Activated naive CD4-positive, alpha-beta T cell treated with anti-CD3 and anti-CD28 coated beads, Interleukin-2, amount 50 U/mL, for 24 hours (primary cell): ENCODE data around the gene RAB31.

Source experiments
- H3K27ac Mint-ChIP-seq: one replicate; pipeline ENCODE4 v1.8.0; 2021; ENCODE audit warnings: mild to moderate bottlenecking, mixed read lengths
- H3K27me3 Mint-ChIP-seq: one replicate; pipeline ENCODE4 v1.8.0; 2021; ENCODE audit warnings: mixed read lengths
- H3K36me3 Mint-ChIP-seq: one replicate; pipeline ENCODE4 v1.8.0; 2021; ENCODE audit warnings: mixed read lengths
- H3K4me1 Mint-ChIP-seq: one replicate; pipeline ENCODE4 v1.8.0; 2021; ENCODE audit warnings: mixed read lengths
- H3K4me3 Mint-ChIP-seq: one replicate; pipeline ENCODE4 v1.8.0; 2021; ENCODE audit warnings: mild to moderate bottlenecking, mixed read lengths
- H3K9me3 Mint-ChIP-seq: one replicate; pipeline ENCODE4 v1.8.0; 2021; ENCODE audit warnings: mixed read lengths

The RAB31 gene

GRCh38 chr18:9715978-9716774 is 8.1 kb downstream of the RAB31 start:
- Mint-ChIP-seq H3K27me3 (peaks cover 36% of the 10 kb centered on the region), H3K9me3 (no peaks in the 10 kb centered on the region), H3K4me3 (no peak overlapping the region), H3K27ac (peak overlapping the region; percentile 25), H3K4me1 (no peaks in the 10 kb centered on the region), H3K36me3 (no peaks in the 10 kb centered on the region)

GRCh38 chr18:9716780-9717563 is 8.9 kb downstream of the RAB31 start:
- Mint-ChIP-seq H3K27ac (no peak overlapping the region), H3K36me3 (no peaks in the 10 kb centered on the region), H3K4me1 (no peaks in the 10 kb centered on the region), H3K4me3 (no peak overlapping the region), H3K27me3 (peaks cover 35% of the 10 kb centered on the region), H3K9me3 (no peaks in the 10 kb centered on the region)

DNA sequence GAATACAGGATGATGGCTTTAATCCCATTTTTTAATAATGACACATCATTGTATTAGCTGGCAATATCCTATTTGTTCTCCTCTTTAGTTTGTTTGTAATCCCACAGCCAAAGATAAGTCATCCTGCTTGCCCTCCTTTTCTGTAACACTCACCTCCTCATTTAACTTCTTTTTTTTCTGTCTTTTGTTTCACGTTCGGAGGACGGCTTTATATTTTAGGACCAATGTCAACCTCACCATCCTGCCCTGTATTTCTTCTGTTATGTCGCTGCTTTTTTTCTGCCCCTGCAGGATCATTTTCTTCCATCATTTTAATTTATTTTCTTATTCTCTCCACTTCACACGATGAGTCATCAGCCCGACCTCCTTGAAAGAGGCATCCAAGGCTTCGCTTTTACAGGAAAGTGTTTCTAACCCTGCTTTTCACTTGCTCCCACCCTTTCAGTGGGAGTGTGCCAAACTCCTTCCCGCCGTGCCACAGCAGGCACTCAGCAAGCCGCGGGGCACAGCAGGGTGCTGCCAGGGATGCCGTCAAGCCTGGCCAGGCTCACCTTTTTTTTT is 11.4 kb downstream of the RAB31 start:
- no peaks in the 10 kb centered on the region for H3K4me1 Mint-ChIP-seq
- no peak overlapping the region for H3K4me3 Mint-ChIP-seq
- peaks cover 1% of the 10 kb centered on the region for H3K36me3 Mint-ChIP-seq
- peaks cover 22% of the 10 kb centered on the region for H3K27me3 Mint-ChIP-seq
- H3K27ac Mint-ChIP-seq, result no peak overlapping the region
- H3K9me3 Mint-ChIP-seq, result no peaks in the 10 kb centered on the region

GRCh38 chr18:9720327-9720726 is 12.2 kb downstream of the RAB31 start:
- no peak overlapping the region for H3K4me3 Mint-ChIP-seq
- peaks cover 17% of the 10 kb centered on the region for H3K27me3 Mint-ChIP-seq
- no peaks in the 10 kb centered on the region for H3K4me1 Mint-ChIP-seq
- H3K36me3 Mint-ChIP-seq, result peaks cover 1% of the 10 kb centered on the region
- H3K27ac Mint-ChIP-seq, result no peak overlapping the region
- H3K9me3 Mint-ChIP-seq, result no peaks in the 10 kb centered on the region

- H3K36me3 Mint-ChIP-seq, result peaks cover 1% of the 10 kb centered on the region
- no peaks in the 10 kb centered on the region for H3K9me3 Mint-ChIP-seq
- H3K4me3 Mint-ChIP-seq, result no peak overlapping the region
- H3K27ac Mint-ChIP-seq, result no peak overlapping the region
- H3K4me1 Mint-ChIP-seq, result no peaks in the 10 kb centered on the region
- peaks cover 17% of the 10 kb centered on the region for H3K27me3 Mint-ChIP-seq
These were observed 13.9 kb downstream of the RAB31 start for GRCh38 chr18:9721893-9722550.

DNA sequence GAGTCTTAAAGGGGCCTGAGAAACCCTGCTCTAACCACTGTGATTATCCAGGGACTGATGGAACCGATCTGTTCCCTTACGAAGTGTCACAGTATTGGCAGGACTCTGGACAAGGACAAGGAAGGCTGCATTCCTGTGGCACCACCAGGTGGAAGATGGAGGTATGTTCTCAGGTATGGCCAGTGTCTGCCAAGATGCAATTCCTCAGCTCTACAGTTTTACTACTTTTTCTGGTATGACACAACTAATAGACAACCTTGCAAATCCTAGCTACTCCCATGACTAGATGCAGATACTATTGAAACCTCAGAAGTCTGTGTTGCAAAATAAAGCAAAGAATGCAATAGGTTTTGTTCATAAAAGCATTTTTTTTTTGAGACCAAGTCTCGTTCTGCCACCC is 14.6 kb downstream of the RAB31 start:
- Mint-ChIP-seq H3K27me3 (peaks cover 11% of the 10 kb centered on the region), H3K36me3 (peaks cover 1% of the 10 kb centered on the region), H3K9me3 (no peaks in the 10 kb centered on the region), H3K27ac (no peak overlapping the region), H3K4me3 (no peak overlapping the region), H3K4me1 (no peaks in the 10 kb centered on the region)

GRCh38 chr18:9724797-9725585 is 16.9 kb downstream of the RAB31 start:
- H3K27ac Mint-ChIP-seq, result no peak overlapping the region
- no peaks in the 10 kb centered on the region for H3K4me1 Mint-ChIP-seq
- peaks cover 8% of the 10 kb centered on the region for H3K27me3 Mint-ChIP-seq
- H3K36me3 Mint-ChIP-seq, result peaks cover 1% of the 10 kb centered on the region
- H3K9me3 Mint-ChIP-seq, result no peaks in the 10 kb centered on the region
- H3K4me3 Mint-ChIP-seq, result no peak overlapping the region

DNA sequence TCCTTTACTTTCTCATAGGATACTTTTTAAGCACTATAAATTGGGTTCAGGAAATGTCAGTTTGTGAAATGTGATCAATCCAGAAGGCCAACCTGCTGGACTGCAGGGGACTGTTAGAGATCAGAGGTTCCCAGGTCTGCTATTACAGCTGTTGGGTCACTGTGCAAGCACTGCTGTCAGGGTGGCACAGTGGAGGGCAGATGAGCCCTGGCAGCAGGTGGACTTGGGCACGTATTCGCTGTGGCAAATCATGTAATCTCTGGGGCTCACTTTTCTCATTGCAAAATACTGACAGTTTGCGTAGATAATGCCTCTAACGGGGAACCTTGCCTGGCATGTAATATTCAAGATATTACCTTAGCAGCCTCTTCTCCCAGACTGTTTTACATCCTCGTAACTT is 18.1 kb downstream of the RAB31 start:
- Mint-ChIP-seq H3K4me1 (no peaks in the 10 kb centered on the region), H3K27me3 (peaks cover 6% of the 10 kb centered on the region), H3K27ac (no peak overlapping the region), H3K9me3 (no peaks in the 10 kb centered on the region), H3K4me3 (no peak overlapping the region), H3K36me3 (peaks cover 1% of the 10 kb centered on the region)

DNA sequence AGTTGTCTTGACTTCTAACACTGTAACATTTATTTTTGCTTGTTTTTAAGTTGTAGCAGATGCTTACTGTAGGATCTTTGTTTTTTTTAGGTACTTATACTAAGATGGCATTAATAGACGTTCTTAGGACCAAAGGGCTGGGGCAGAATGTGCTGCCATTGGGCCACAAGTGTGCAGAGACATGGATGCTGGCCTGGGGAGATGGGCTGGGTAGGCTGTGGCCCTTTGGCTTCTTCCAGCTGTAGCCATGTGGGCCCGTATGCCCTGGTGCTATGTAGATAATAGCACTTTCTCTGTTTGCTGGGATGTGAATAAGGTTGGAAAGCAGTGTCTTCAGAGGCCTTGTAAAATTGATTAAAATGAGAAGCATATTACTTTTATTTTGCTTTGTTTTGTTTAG is 18.8 kb downstream of the RAB31 start:
- H3K4me3 Mint-ChIP-seq, result no peak overlapping the region
- peaks cover 6% of the 10 kb centered on the region for H3K27me3 Mint-ChIP-seq
- H3K27ac Mint-ChIP-seq, result no peak overlapping the region
- H3K4me1 Mint-ChIP-seq, result no peaks in the 10 kb centered on the region
- peaks cover 1% of the 10 kb centered on the region for H3K36me3 Mint-ChIP-seq
- no peaks in the 10 kb centered on the region for H3K9me3 Mint-ChIP-seq

GRCh38 chr18:9730786-9731185 is 22.7 kb downstream of the RAB31 start:
- Mint-ChIP-seq H3K27me3 (peaks cover 9% of the 10 kb centered on the region), H3K4me3 (no peak overlapping the region), H3K9me3 (no peaks in the 10 kb centered on the region), H3K36me3 (no peaks in the 10 kb centered on the region), H3K4me1 (peaks cover 4% of the 10 kb centered on the region), H3K27ac (no peak overlapping the region)

GRCh38 chr18:9731380-9731779 is 23.3 kb downstream of the RAB31 start:
- Mint-ChIP-seq H3K27me3 (peaks cover 9% of the 10 kb centered on the region), H3K4me3 (no peak overlapping the region), H3K4me1 (peaks cover 4% of the 10 kb centered on the region), H3K9me3 (no peaks in the 10 kb centered on the region), H3K36me3 (no peaks in the 10 kb centered on the region), H3K27ac (no peak overlapping the region)

DNA sequence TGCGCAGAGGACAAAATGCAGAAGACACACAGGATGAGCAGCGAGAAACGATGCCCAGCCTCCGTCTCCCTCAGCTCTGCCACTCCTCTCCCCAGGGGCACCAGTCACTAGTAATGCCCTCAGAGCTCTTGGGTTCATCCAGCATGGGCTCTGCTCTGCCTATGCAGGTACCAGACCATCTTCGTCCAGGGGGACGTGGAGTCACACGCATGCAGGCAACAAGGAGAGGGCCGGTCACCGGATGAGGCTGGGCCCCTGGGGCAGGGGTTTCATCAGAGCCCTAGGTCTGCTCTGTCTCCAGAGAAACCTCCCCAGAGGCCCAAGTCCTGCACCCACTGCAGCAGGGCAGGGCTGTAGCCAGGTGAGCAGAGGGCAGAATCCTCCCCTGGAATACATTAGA is 23.9 kb downstream of the RAB31 start:
- Mint-ChIP-seq H3K9me3 (no peaks in the 10 kb centered on the region), H3K36me3 (no peaks in the 10 kb centered on the region), H3K4me3 (no peak overlapping the region)

DNA sequence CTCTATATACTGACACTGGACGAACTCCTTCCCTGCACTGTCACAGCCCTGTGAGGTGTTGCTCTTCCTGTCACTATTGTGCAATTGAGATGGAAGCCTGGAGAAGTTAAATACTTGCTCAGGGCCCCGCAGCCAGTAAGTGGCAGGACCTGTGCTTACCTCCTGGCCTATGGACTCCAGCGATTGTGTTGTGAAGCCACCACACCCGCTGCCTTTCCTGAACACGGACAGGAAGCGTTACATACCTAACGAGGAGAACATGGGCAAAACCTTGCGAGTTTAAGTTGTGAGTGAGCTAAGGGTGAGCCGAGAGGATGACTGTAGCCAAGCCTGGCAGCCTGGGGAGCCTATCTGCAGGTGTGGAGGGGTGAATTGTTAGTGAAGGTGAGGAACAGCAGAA is 26.1 kb downstream of the RAB31 start:
- Mint-ChIP-seq H3K4me3 (no peak overlapping the region), H3K27me3 (peaks cover 9% of the 10 kb centered on the region), H3K4me1 (peaks cover 4% of the 10 kb centered on the region), H3K27ac (no peak overlapping the region), H3K36me3 (no peaks in the 10 kb centered on the region), H3K9me3 (no peaks in the 10 kb centered on the region)

More for the DNA sequence above, 23.9 kb downstream of the RAB31 start:
- Mint-ChIP-seq H3K4me1 (peaks cover 4% of the 10 kb centered on the region), H3K27me3 (peaks cover 9% of the 10 kb centered on the region), H3K27ac (no peak overlapping the region)

GRCh38 chr18:9735238-9735637 is 27.1 kb downstream of the RAB31 start:
- no peaks in the 10 kb centered on the region for H3K36me3 Mint-ChIP-seq
- no peak overlapping the region for H3K4me3 Mint-ChIP-seq
- H3K27me3 Mint-ChIP-seq, result peaks cover 9% of the 10 kb centered on the region
- no peak overlapping the region for H3K27ac Mint-ChIP-seq
- peaks cover 4% of the 10 kb centered on the region for H3K4me1 Mint-ChIP-seq
- no peaks in the 10 kb centered on the region for H3K9me3 Mint-ChIP-seq

- peaks cover 4% of the 10 kb centered on the region for H3K4me1 Mint-ChIP-seq
- H3K27me3 Mint-ChIP-seq, result peaks cover 9% of the 10 kb centered on the region
- H3K27ac Mint-ChIP-seq, result no peak overlapping the region
- no peaks in the 10 kb centered on the region for H3K9me3 Mint-ChIP-seq
- H3K36me3 Mint-ChIP-seq, result no peaks in the 10 kb centered on the region
- H3K4me3 Mint-ChIP-seq, result no peak overlapping the region
These were observed 27.8 kb downstream of the RAB31 start for GRCh38 chr18:9735879-9736278.
